ENCODE measurements around the gene SPNS2.

SPNS2 gene, protein sequence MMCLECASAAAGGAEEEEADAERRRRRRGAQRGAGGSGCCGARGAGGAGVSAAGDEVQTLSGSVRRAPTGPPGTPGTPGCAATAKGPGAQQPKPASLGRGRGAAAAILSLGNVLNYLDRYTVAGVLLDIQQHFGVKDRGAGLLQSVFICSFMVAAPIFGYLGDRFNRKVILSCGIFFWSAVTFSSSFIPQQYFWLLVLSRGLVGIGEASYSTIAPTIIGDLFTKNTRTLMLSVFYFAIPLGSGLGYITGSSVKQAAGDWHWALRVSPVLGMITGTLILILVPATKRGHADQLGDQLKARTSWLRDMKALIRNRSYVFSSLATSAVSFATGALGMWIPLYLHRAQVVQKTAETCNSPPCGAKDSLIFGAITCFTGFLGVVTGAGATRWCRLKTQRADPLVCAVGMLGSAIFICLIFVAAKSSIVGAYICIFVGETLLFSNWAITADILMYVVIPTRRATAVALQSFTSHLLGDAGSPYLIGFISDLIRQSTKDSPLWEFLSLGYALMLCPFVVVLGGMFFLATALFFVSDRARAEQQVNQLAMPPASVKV

DNA sequence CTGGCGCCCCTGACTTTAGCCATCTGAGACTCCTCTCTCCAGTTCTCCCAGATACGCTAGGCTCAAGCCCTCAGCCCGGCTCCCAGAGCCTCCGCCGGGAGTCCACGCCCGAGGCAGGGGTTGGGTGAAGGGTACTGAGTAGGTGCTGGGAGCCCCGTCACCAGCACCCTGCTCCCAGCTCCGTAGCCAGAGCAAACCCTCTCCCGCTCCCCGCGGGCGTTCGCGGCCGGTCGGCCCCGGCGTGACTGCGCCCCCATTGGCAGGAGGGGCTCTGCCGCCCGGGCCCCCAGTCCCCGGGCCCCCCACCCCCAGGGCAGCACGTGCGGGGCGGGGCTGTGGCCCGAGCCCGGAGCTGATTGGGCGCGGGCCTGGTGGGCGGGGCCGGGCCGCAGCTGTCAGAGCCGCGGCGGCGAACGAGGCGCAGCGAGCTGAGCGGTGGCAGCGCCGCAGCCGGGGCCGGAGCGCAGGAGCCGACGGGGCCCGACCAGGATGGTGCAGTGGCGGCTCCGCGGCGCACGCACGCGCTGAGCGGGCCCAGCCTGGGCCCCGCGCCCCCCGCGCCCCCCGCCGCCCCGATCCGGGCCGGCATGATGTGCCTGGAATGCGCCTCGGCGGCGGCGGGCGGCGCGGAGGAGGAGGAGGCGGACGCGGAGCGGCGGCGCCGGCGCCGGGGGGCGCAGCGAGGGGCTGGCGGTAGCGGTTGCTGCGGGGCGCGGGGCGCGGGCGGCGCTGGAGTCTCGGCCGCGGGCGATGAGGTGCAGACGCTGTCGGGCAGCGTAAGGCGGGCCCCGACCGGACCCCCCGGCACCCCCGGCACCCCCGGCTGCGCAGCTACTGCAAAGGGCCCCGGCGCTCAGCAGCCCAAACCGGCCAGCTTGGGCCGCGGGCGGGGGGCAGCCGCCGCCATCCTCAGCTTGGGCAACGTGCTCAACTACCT, at the start of gene SPNS2:
Gene SPNS2 (plus strand): TSS at position 421 of the 937 bp plus-strand sequence. CDS start 167 bp downstream, at position 588.
- DNase-seq (ENCODE audit: low read depth) = no peak

DNA sequence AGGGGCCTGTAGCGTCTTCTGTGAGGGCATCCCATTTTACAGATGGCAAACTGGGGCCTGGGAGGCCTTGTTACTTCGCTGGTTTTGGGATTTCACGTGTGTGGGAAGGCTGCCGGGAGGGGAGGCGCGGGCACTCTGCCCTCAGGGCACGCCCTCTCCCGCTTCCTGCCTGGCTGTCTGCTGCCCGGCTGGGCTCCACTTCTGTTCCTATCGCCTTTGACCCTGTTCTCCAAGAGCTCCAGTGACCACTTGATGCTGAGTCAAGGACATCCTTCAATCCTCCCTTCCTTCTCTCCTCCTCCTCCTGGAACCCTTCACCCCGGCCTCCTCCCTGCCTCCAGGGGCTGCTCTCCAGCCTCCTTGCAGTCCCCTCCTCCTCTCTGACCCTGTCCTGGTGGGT, 48.9 kb upstream of the SPNS2 start:
- H3K4me3 ChIP-seq (ENCODE audit: low read depth, low read length) = no peak overlapping the region
- no peak for DNase-seq (ENCODE audit: low read depth)

More for the DNA sequence above, at the start of gene SPNS2:
- H3K4me3 ChIP-seq (ENCODE audit: low read depth, low read length) = peak within 1 kb of the TSS; percentile 25

DNA sequence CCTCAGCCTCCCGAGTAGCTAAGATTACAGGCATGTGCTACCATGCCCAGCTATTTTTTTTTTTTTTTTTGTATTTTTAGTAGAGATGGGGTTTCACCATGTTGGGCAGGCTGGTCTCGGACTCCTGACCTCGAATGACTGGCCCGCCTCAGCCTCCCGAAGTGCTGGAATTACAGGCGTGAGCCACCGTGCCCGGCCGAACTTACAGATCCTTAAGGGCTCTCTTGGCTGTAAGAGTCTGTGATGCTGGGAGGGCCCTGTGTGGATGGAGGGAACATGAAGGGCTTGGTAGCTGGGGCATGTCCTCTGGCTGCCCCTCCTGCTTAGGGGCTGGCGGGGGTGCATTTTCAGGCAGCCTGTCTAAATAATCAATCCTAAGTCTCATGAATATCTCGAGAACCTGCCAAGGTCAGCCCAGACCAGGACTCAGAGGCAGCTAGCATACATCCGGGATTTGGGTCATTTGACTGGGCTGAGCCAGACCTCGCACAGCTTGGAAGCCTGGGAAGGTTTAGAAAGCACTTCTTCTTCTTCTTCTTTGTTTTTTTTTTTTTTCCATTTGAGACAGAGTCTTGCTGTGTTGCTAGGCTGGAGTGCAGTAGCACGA, 47.9 kb upstream of the SPNS2 start:
- H3K4me3 ChIP-seq (ENCODE audit: low read depth, low read length) = no peak overlapping the region
- DNase-seq (ENCODE audit: low read depth) = no peak

DNA sequence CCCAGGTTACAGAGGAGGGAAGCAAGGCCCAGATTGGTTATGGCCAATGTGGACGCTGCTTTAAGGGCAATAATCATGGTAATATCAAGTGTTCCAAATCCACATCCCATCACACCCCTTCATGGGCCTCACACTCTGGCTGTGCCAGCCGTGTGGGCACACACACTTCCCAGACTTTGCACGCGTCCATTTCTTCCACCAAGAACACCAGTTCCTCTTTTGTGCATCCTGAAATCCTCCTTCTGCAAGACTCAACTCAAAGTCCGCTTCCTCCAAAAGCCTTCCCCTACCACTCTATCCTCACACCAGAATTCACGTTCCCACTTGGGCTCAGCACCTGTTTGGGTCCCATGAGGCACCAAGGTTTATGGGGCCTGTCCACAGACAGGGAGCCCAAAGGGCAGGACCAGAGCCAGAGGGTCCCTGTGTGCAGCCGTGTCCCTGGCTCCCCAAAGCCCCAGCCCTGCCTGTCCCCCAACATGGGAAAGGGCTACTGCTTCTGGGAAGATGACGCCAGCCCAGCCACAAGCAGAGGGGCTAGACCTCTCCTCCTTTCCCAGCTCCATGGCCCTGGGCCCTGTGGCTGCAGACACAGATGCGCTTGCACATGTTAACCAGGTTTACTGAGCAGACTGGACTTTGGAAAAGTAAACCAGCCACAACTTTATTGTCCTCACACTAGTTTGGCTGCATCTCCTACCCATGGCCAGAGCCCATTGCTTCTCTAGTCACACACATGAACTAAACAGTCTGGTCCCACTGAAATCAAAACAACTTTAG, 44.7 kb upstream of the SPNS2 start:
- DNase-seq (ENCODE audit: low read depth) = no peak
- no peak overlapping the region for H3K4me3 ChIP-seq (ENCODE audit: low read depth, low read length)

DNA sequence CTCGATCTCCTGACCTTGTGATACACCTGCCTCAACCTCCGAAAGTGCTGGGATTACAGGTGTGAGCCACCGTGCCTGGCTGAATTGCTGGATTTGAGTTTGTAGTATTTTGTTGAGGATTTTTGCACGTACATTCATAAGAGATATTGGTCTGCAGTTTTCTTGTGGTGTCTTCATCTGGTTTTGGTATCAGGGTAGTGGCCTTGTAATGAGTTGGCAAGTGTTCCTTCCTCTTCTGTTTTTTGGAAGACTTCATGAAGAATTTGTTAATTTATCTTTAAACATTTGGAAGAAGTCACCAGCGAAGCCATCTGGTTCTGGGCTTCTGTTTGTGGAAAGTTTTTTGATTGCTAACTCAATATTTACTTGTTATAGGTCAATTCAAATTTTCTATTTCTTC, 38.0 kb upstream of the SPNS2 start:
- DNase-seq (ENCODE audit: low read depth) = no peak
- H3K4me3 ChIP-seq (ENCODE audit: low read depth, low read length) = no peak overlapping the region

DNA sequence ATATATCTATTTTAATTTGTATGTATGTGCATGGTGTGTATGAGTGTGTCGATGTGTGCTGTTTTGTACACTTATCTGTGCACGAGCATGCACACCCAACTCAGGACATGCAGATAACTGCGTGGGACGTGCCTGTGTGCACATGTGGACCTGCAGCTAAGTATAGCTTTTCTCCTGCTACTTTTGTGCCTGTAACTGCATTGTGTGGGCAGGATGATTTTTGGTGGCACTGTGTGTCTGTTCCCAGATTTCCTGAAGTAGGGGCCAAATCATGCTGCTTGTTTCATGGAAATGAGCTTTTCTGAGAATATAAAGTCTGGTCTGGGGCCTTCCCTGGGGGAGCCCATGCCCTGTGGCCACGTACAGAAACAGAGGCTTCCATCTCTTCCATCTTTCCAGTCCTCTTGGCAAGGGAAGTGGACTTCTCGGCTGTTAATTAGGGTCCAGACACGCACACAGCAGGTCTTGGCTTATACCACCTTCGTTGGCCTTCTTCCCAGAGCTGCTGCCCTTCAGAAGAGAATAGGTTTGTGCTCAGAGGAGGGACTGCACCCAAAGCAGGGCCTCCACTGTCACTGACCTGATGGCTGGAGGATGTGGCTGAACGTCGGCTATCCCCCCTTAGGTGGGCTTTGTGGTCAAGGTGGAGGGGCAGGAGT, 34.7 kb upstream of the SPNS2 start:
- H3K4me3 ChIP-seq (ENCODE audit: low read depth, low read length) = no peak overlapping the region
- DNase-seq (ENCODE audit: low read depth) = no peak

DNA sequence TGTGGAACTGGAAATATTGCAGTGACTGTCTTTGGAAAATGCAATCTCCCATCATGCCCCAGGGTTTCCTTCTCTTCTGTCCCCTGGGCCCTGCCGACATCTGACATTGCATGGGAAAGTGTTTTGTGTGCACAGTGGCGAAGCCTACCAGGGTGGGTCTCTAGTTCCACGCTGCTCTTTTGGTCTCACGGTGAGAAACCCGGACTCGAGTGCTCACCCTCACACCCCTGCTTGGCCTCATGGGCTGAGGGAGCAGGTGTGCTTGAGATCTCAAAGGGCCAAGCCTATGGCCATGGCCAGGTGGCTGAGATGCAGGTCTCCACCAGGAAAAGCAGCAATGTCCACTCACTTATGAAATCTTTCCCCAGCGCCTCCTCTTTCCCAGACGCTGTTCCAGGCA, 32.9 kb upstream of the SPNS2 start:
- H3K4me3 ChIP-seq (ENCODE audit: low read depth, low read length) = no peak overlapping the region
- no peak for DNase-seq (ENCODE audit: low read depth)

DNA sequence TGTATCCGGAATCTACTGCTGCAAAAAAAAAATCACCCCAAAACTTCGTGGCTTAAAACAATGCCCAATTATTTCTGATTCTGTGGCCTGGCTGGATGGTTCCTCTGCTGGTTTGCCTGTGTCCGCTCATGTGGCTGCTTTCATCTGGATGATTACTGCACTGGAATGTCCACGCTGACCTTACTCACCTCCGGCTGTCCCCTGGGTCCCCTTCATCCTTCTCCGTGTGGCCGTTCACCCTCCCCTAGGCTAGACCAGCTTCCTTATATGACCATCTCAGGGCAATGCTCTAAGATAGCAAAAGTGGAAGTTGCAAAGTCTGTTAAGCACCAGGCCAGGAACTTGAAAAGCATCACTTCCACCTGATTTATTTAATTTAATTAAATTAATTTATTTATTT, 31.4 kb upstream of the SPNS2 start:
- H3K4me3 ChIP-seq (ENCODE audit: low read depth, low read length) = no peak overlapping the region
- DNase-seq (ENCODE audit: low read depth) = no peak

DNA sequence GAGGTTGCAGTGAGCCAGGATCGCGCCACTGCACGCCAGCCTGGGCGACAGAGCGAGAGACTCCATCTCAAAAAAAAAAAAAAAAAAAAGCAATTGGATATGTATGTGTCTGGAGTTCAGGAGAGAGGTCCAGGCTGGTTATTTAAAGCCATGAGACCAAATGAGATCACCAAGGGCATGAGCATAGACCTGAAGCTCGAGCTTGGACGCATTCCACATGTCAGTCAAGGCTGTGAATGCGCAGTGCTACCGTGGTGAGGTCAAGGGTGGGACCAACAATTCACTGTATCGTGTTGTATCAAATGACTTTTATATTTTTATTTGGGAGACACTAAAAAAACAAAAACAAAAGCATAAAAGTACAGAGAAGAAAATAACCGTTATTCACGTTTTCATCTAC, 29.1 kb upstream of the SPNS2 start:
- H3K4me3 ChIP-seq (ENCODE audit: low read depth, low read length) = no peak overlapping the region
- DNase-seq (ENCODE audit: low read depth) = no peak

DNA sequence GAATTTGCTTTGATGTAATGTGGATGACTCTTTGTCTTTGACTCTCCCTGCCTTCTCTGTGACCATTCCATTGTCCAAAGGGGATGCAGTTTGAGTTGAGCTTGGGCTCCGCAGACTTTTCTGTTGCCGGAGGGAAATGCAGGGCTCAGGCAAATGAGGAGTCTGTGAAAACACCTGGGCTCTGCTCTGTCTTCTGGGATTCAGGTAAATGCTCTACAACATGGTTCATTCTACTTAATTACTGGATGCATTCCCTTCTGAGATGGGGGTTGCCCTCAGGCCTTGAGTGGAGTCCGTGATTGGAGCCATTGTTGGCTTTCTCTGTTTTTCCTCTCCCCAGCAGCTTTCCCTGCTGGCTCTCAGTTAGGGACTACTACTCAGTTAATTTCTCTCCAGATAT, 26.4 kb upstream of the SPNS2 start:
- no peak overlapping the region for H3K4me3 ChIP-seq (ENCODE audit: low read depth, low read length)
- DNase-seq (ENCODE audit: low read depth) = no peak

DNA sequence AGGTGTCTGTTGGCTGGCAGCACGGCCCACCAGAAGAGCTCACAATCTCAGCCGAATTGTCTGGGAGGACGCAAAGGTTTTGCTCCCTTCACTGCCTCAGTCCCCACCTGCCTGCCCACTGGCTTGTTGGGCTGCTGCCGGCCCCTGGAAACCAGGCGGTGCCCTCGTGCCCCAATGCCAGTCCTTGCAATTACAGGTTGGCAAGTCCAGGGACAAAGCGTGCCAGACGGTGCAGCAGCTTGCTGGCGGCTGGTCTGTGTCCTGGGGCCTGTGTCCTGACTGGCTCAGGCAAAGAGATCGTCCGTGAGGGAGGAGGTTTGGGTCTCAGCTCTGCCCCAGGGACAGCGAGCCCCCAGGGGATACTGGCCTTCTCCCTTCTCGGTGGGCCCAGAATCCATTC, 24.6 kb upstream of the SPNS2 start:
- DNase-seq (ENCODE audit: low read depth) = no peak
- no peak overlapping the region for H3K4me3 ChIP-seq (ENCODE audit: low read depth, low read length)

DNA sequence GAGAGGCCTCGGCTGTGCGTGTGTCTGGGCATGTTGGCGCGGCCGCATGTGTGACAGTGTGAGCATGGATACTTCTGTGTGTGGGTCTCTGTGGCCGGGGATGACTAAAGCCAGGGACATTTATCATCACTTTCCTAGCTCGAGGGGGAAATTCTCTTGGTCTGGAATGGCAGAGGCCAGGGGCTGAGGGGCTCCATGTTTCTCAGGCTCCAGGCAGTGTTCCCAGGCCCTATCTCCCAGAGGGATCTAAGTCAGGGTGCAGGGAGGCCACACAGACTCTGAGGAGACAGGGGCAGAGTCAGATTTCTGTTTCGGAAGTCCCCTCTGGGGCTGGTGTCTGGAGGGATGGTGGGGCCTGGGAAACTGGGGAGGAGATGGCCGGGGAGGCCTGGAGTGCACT, 23.7 kb upstream of the SPNS2 start:
- no peak for DNase-seq (ENCODE audit: low read depth)
- no peak overlapping the region for H3K4me3 ChIP-seq (ENCODE audit: low read depth, low read length)

DNA sequence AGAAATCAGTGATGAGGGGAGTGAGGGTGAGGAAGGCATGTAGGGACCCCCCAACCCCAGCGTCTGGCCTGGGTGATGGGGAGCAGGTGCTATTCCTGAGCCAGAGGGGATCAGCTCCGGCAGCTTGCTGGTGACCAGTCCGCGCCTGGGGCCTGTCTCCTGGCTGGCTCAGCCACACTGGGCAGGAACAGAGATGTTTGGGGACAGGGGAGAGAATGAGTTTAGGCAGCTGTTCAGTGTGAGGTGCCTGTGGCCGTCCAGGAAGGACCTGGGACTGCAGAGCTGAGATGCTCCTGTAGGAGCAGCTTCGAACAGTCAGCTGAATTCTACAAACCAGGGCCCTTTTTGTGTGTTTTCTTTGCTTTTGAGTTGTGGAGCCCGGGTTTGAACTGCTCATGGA, 23.2 kb upstream of the SPNS2 start:
- DNase-seq (ENCODE audit: low read depth) = no peak

DNA sequence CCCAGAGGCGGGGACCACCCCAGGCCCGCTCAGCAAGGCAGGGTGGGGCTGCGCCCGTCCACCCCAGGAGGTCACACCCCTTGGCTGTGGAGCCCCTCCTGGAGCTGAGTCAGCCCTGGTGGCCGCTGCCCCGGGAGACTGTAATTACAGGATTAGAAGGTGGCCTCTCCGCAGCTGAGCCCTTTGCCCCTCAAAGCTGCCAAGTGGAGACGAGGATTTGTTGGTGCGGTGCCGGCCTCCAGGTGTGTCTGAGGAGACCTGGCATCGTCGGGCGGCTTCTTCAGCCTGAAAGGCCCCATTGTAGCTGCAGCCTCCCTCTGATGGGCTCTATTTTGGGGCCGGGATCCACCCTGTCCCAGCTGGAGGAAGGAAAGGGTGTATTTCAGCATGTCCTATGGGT, 22.7 kb upstream of the SPNS2 start:
- no peak overlapping the region for H3K4me3 ChIP-seq (ENCODE audit: low read depth, low read length)
- DNase-seq (ENCODE audit: low read depth) = no peak

More for the DNA sequence above, 23.2 kb upstream of the SPNS2 start:
- H3K4me3 ChIP-seq (ENCODE audit: low read depth, low read length) = no peak overlapping the region

DNA sequence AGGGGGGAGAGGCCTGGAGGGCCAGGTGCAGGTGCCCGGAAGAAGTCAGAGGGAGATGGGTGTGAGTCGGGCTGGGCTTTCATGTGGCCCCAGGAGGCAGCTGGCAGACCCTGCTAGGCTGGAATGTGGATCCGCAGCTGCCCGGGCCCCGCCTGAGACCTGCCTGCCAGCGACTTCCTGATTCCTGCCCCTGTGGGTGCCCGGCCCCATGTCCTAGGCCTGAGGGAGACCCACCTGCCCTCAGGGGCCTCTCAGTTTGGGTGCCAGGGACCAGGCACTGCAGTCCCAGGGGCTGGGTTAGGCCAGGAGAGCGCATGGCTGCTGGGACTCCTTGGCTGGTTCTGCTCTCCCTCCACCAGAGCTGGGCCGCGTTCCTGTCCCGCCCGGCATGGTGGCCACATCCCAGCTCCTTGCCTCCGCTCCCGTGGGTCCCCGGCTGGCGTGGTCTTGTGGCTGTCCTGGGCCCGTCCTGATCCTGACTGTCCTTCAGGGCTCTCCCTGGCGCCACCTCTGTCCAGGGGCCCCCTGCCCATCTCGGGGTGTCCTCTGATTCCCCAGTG, 22.1 kb upstream of the SPNS2 start:
- H3K4me3 ChIP-seq (ENCODE audit: low read depth, low read length) = no peak overlapping the region
- no peak for DNase-seq (ENCODE audit: low read depth)

DNA sequence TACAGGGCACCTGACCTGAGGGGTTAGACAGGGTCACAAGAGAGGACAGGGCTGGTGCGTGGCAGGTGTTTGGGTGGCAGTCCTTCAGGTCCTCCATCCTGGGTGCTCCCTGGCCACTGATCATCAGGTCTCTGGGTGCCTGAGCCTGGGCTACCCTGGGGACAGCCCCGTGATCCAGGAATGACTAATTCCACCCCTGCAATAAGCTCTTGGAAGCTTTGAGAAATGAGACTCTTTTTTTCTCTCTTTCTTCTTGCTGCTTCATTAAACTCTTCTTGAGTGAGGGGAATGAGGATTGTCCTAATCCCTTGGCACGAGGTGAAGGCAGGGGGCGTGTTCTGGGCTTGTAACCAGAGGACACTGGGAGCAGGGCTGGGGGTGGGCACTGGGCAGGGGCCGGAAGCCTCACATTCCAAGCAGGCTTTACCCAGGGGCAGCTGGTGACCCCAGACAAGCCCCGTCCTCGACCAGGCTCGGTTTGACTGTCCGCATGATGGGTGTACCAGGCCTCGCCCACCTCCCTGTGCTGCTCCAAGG, 21.4 kb upstream of the SPNS2 start:
- DNase-seq (ENCODE audit: low read depth) = no peak
- no peak overlapping the region for H3K4me3 ChIP-seq (ENCODE audit: low read depth, low read length)

DNA sequence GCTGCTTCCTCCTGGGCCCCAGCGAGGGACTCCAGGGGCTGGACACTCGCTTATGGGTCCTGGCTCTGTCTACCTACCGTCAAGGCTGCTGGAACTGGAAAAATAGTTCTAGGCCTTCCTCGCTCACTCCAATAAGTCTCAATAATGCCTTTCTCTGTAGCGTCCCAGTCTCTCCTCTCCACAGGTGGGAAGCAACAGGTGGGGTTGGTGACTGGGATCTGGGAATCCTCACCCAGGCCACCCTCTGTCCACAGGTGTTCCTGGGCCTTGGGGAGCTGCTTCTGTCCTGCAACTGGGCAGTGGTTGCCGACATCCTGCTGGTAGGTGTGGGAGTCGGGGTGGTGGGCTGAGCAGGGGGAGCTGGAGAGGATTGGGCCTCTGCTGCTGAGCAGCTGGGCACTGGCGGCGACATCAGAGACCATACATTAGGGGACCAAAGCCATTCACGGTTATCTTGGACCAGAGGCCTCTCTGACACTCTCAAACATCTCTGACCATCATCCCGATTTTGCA, 20.3 kb upstream of the SPNS2 start:
- no peak overlapping the region for H3K4me3 ChIP-seq (ENCODE audit: low read depth, low read length)
- DNase-seq (ENCODE audit: low read depth) = no peak
